SK-N-DZ (cell line): ENCODE measurements around the gene VOPP1.
A peak's percentile ranks its signal among the peaks of the same experiment; 100 is the strongest.
"Not testable (repeated sequence)": the region's sequence is repeated elsewhere in the genome, so short reads cannot be mapped to it uniquely, and the experiment has no call there.

ENCODE experiments used
- DNase-seq: peaks from one replicate; pipeline ENCODE4 v3.0.0-alpha.2; 2015; ENCODE audit warnings: low spot score

The VOPP1 gene

GRCh38 chr7:55512635-55513191 is 59.6 kb downstream of the VOPP1 start:
- no peak for DNase-seq

GRCh38 chr7:55510621-55511020 is 61.7 kb downstream of the VOPP1 start:
- DNase-seq = no peak

GRCh38 chr7:55510206-55510605 is 62.1 kb downstream of the VOPP1 start:
- DNase-seq = not testable (repeated sequence)

GRCh38 chr7:55509322-55509721 is 63.0 kb downstream of the VOPP1 start:
- no peak for DNase-seq

- no peak for DNase-seq
Measured at GRCh38 chr7:55508221-55509011, 63.9 kb downstream of the VOPP1 start.

- no peak for DNase-seq
Measured at GRCh38 chr7:55507743-55508142, 64.6 kb downstream of the VOPP1 start.

GRCh38 chr7:55504967-55505658 is 67.2 kb downstream of the VOPP1 start:
- DNase-seq = no peak

GRCh38 chr7:55504093-55504859 is 68.0 kb downstream of the VOPP1 start:
- DNase-seq = no peak

GRCh38 chr7:55502858-55503440 is 69.4 kb downstream of the VOPP1 start:
- peak; percentile 92 for DNase-seq

- no peak for DNase-seq
Measured at GRCh38 chr7:55502124-55502857, 70.0 kb downstream of the VOPP1 start.

- DNase-seq = no peak
Measured at GRCh38 chr7:55501611-55502010, 70.7 kb downstream of the VOPP1 start.

GRCh38 chr7:55500117-55500756 is 72.1 kb downstream of the VOPP1 start:
- DNase-seq = no peak

GRCh38 chr7:55499591-55499990 is 72.7 kb downstream of the VOPP1 start:
- no peak for DNase-seq

GRCh38 chr7:55498770-55499169 is 73.5 kb downstream of the VOPP1 start:
- DNase-seq = no peak

- no peak for DNase-seq
Measured at GRCh38 chr7:55498142-55498541, 74.2 kb downstream of the VOPP1 start.

- no peak for DNase-seq
Measured at GRCh38 chr7:55497521-55497920, 74.8 kb downstream of the VOPP1 start.

- no peak for DNase-seq
Measured at GRCh38 chr7:55496906-55497305, 75.4 kb downstream of the VOPP1 start.

GRCh38 chr7:55494951-55495350 is 77.4 kb downstream of the VOPP1 start:
- no peak for DNase-seq

GRCh38 chr7:55493408-55493807 is 78.9 kb downstream of the VOPP1 start:
- DNase-seq = no peak

- DNase-seq = no peak
Measured at GRCh38 chr7:55491346-55491745, 81.0 kb downstream of the VOPP1 start.
